AG09309 (cell line): ENCODE results near the gene MAP3K4.

ENCODE experiments used
- DNase-seq: peaks from one replicate; pipeline ENCODE4 v3.0.0-alpha.2; 2010; ENCODE audit warnings: low read depth
- H3K4me3 ChIP-seq: 2 replicates; pipeline ENCODE4 v1.5.1; 2011; ENCODE audit warnings: mild to moderate bottlenecking, low read depth, low read length, moderate library complexity; ENCODE audit not compliant: control insufficient read depth
- TF ChIP-seq, protein P1 (sequence below): IDR thresholded peaks from 2 replicates; pipeline ENCODE4 v1.5.1; 2011; ENCODE audit warnings: mild to moderate bottlenecking, low read depth, low read length, inconsistent platforms; ENCODE audit not compliant: insufficient read depth, control insufficient read depth; ENCODE audit errors: missing control alignments

Gene MAP3K4

DNA sequence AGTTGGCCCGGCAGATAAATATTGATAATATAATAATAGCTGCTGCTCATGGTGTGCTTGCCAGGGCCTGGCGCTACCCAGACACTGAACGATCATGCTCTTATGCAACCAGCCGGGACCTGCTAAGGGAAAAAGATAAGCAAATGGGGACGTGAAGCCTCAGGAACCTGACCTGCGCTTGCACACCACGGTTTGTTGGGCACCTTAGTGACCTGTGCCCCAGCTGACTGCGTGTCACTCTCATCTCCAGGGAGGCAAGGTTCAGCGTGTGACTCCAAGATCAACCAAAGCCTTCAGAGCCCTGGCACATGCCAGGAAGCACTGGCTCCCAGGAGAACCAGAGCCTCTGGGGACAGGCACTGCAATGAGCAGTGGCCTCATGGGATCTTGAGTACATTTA, 171.2 kb downstream of the MAP3K4 start:
- TF ChIP-seq, protein P1, sequence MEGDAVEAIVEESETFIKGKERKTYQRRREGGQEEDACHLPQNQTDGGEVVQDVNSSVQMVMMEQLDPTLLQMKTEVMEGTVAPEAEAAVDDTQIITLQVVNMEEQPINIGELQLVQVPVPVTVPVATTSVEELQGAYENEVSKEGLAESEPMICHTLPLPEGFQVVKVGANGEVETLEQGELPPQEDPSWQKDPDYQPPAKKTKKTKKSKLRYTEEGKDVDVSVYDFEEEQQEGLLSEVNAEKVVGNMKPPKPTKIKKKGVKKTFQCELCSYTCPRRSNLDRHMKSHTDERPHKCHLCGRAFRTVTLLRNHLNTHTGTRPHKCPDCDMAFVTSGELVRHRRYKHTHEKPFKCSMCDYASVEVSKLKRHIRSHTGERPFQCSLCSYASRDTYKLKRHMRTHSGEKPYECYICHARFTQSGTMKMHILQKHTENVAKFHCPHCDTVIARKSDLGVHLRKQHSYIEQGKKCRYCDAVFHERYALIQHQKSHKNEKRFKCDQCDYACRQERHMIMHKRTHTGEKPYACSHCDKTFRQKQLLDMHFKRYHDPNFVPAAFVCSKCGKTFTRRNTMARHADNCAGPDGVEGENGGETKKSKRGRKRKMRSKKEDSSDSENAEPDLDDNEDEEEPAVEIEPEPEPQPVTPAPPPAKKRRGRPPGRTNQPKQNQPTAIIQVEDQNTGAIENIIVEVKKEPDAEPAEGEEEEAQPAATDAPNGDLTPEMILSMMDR: no peak
- H3K4me3 ChIP-seq: no peak overlapping the region
- no peak for DNase-seq

DNA sequence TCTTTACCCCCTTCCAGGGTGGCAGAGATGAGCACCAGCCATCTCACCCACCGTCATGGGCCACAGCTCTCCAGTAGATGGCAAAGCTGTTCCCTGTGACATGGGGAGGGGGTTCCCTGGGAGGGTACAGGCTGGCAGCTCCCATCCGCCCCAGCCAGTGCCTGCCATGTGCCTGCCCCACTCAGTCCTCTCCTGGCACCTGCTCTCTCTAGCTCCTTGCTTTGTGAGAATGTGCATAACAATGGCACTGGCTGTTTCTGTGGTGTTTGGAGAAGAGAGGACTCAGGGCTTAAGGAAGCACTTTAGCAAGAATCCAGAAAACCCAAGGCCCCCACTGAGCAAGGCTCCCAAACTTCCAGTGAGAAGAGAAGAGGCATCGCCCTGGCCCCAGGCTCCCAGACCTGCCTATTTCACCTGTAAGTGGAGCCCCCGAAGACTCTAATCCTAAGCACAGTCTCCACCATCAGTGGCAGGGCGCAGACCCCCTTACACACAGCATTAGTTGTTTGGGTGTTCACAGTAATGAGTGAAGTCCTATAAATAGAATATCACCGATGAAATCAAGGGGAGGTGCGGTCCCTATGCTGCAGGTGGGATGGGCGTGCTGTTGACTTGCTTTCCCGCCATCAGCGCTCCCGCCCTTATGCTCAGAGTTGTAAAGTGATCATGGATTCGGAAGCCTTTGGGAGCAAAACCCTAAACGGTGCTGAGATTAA, 172.1 kb downstream of the MAP3K4 start:
- no peak overlapping the region for H3K4me3 ChIP-seq
- no peak for DNase-seq
- TF ChIP-seq, protein P1: no peak

DNA sequence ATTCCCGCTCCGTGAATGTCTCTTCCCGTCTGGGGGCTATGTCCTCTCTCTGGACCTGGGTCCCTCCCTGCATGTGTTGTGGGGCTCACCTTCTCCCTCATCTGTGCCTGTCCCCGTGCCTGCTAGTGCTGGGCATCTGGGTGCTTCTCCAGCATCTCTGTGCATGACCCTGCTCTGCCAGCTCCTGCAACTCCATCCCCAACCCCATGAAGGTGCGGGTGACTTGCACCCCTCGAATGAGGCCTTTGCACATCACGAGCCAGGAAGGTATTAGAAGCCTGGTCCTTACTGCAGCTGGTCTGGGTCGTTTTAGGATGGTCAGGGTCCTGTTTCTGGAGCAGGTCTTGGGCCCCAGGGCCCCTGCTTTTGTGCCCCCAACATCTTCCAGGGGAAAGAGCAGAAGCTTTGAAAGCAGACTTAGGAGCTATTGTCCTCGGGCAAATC, 172.6 kb downstream of the MAP3K4 start:
- TF ChIP-seq, protein P1: no peak
- DNase-seq: no peak
- no peak overlapping the region for H3K4me3 ChIP-seq

DNA sequence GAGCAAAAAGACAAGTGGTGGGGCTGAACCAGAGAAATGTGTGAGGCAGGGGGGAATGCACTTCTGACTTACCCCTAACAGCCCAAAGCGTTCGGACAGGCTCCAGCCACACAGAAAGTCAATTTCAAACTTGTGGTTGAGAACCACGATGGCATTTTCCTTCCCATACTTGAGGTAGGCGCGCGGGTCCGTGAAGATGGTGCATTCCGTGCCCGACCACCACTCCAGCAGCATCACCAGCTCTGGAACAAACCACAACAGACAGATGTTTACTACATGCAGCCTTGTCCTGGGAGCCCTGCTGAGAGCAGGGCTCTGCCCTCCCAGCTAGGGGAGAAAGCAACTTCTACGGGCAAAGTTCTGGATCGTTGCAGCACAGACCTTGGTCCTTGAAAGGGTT, 174.6 kb downstream of the MAP3K4 start:
- no peak overlapping the region for H3K4me3 ChIP-seq
- TF ChIP-seq, protein P1: no peak
- DNase-seq: no peak

DNA sequence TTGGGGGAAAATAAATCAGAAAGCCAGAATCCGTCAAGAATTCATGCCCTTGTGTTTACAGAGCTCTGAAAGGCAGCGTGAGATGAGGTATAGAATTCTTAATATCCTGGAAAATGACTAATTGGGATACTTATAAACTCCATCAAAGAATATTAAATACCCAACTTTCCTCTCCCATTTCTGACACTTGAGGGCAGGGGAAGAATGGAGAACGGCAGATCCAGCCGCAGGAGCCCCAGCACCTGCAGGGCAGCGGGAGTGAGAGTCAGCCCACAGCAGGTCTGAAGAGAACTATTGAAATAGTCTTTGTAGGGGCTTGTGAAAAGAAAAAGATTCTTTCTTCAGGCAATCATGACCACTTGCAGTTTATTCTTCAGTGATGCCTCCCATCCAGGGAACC, 175.1 kb downstream of the MAP3K4 start:
- no peak for DNase-seq
- no peak overlapping the region for H3K4me3 ChIP-seq
- TF ChIP-seq, protein P1: no peak
